ENCODE data around the gene UBE4B. TPM values are rescaled to one million over a fixed set of nuclear protein-coding genes. Genes with fewer than 3 reads are reported as not detected.

The UBE4B gene
- total RNA-seq, 1 experiment from 2014 or later, result 40.3 TPM

GRCh38 chr1:10132316-10132715 is 99.6 kb downstream of the UBE4B start:
- H3K4me3 ChIP-seq (ENCODE audit: low read depth, low read length), result no peak overlapping the region
- ChIA-PET POLR2A (no interaction called here), CTCF (no interaction called here)
- DNase-seq, result no peak
- TF ChIP-seq, protein P1, sequence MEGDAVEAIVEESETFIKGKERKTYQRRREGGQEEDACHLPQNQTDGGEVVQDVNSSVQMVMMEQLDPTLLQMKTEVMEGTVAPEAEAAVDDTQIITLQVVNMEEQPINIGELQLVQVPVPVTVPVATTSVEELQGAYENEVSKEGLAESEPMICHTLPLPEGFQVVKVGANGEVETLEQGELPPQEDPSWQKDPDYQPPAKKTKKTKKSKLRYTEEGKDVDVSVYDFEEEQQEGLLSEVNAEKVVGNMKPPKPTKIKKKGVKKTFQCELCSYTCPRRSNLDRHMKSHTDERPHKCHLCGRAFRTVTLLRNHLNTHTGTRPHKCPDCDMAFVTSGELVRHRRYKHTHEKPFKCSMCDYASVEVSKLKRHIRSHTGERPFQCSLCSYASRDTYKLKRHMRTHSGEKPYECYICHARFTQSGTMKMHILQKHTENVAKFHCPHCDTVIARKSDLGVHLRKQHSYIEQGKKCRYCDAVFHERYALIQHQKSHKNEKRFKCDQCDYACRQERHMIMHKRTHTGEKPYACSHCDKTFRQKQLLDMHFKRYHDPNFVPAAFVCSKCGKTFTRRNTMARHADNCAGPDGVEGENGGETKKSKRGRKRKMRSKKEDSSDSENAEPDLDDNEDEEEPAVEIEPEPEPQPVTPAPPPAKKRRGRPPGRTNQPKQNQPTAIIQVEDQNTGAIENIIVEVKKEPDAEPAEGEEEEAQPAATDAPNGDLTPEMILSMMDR (IDR thresholded peaks at IDR 0.05; ENCODE audit: insufficient read depth in 1 of 2, low read depth in 1 of 2, low read length in 1 of 2, severe bottlenecking in 1 of 2, unreplicated experiment in 1 of 2), result no peak
- Mint-ChIP-seq H3K27ac (ENCODE audit: unreplicated experiment) (no peak overlapping the region), H3K9me3 (ENCODE audit: unreplicated experiment) (no peaks in the 10 kb centered on the region), H3K4me3 (ENCODE audit: unreplicated experiment) (no peak overlapping the region), H3K36me3 (ENCODE audit: insufficient read depth, unreplicated experiment) (peaks cover 52% of the 10 kb centered on the region), H3K27me3 (ENCODE audit: insufficient read depth, unreplicated experiment) (no peaks in the 10 kb centered on the region), H3K4me1 (ENCODE audit: low read depth, unreplicated experiment) (no peaks in the 10 kb centered on the region)
- no peaks in the 10 kb centered on the region for H3K27me3 ChIP-seq (replicated peaks; ENCODE audit: control insufficient read depth, insufficient read depth, low read length)
- H3K36me3 ChIP-seq (ENCODE audit: control insufficient read depth, insufficient read depth, low read length), result peaks cover 2% of the 10 kb centered on the region; the same call in 1 of the 2 replicates
- no peaks in the 10 kb centered on the region for H3K4me1 ChIP-seq
- no peaks in the 10 kb centered on the region for H3K9me3 ChIP-seq
- BruUV-seq (replicated peaks), result no TSS peak
- intact Hi-C loops (cut with micrococcal nuclease; ENCODE audit: unreplicated experiment), result no loop called here

- Mint-ChIP-seq H3K27me3 (ENCODE audit: insufficient read depth, unreplicated experiment) (no peaks in the 10 kb centered on the region), H3K27ac (ENCODE audit: unreplicated experiment) (no peak overlapping the region), H3K36me3 (ENCODE audit: insufficient read depth, unreplicated experiment) (peaks cover 54% of the 10 kb centered on the region), H3K4me1 (ENCODE audit: low read depth, unreplicated experiment) (no peaks in the 10 kb centered on the region), H3K4me3 (ENCODE audit: unreplicated experiment) (no peak overlapping the region), H3K9me3 (ENCODE audit: unreplicated experiment) (no peaks in the 10 kb centered on the region)
- Histone ChIP-seq H3K4me1 (no peaks in the 10 kb centered on the region), H3K36me3 (ENCODE audit: control insufficient read depth, insufficient read depth, low read length) (peaks cover 2% of the 10 kb centered on the region; the same call in 1 of the 2 replicates), H3K9me3 (no peaks in the 10 kb centered on the region), H3K27me3 (replicated peaks; ENCODE audit: control insufficient read depth, insufficient read depth, low read length) (no peaks in the 10 kb centered on the region), H3K4me3 (ENCODE audit: low read depth, low read length) (no peak overlapping the region)
- BruUV-seq (replicated peaks), result no TSS peak
- intact Hi-C loops (cut with micrococcal nuclease; ENCODE audit: unreplicated experiment), result no loop called here
- ChIA-PET POLR2A (no interaction called here), CTCF (no interaction called here)
- TF ChIP-seq, protein P1 (IDR thresholded peaks at IDR 0.05; ENCODE audit: insufficient read depth in 1 of 2, low read depth in 1 of 2, low read length in 1 of 2, severe bottlenecking in 1 of 2, unreplicated experiment in 1 of 2), result no peak
- DNase-seq, result no peak
These were observed 100.1 kb downstream of the UBE4B start for GRCh38 chr1:10132852-10133251.

GRCh38 chr1:10140981-10141380 is 108.2 kb downstream of the UBE4B start:
- Histone ChIP-seq H3K4me1 (no peaks in the 10 kb centered on the region), H3K27me3 (replicated peaks; ENCODE audit: control insufficient read depth, insufficient read depth, low read length) (no peaks in the 10 kb centered on the region), H3K36me3 (ENCODE audit: control insufficient read depth, insufficient read depth, low read length) (no peaks in the 10 kb centered on the region; the same call in 1 of the 2 replicates), H3K9me3 (no peaks in the 10 kb centered on the region), H3K4me3 (ENCODE audit: low read depth, low read length) (no peak overlapping the region)
- no TSS peak for BruUV-seq (replicated peaks)
- CTCF ChIA-PET, result no interaction called here
- Mint-ChIP-seq H3K27ac (ENCODE audit: unreplicated experiment) (no peak overlapping the region), H3K27me3 (ENCODE audit: insufficient read depth, unreplicated experiment) (no peaks in the 10 kb centered on the region), H3K4me3 (ENCODE audit: unreplicated experiment) (no peak overlapping the region), H3K36me3 (ENCODE audit: insufficient read depth, unreplicated experiment) (peaks cover 18% of the 10 kb centered on the region), H3K4me1 (ENCODE audit: low read depth, unreplicated experiment) (no peaks in the 10 kb centered on the region), H3K9me3 (ENCODE audit: unreplicated experiment) (no peaks in the 10 kb centered on the region)
- TF ChIP-seq, protein P1 (IDR thresholded peaks at IDR 0.05; ENCODE audit: insufficient read depth in 1 of 2, low read depth in 1 of 2, low read length in 1 of 2, severe bottlenecking in 1 of 2, unreplicated experiment in 1 of 2), result no peak
- POLR2A ChIA-PET, result no interaction called here
- intact Hi-C loops (cut with micrococcal nuclease; ENCODE audit: unreplicated experiment), result no loop called here
- DNase-seq, result no peak

Data from Caco-2 (cell line).